Erythroblast (primary cell): Measurements from ENCODE around the gene SFTA2.

Source experiments
- DNase-seq, 2 experiments: peaks; one replicate each; lab custom pipeline; 2025; lab: John Stamatoyannopoulos, UW
- GATA1 ChIP-seq: IDR thresholded peaks from 2 replicates; pipeline ENCODE4 v1.6.1; 2011; ENCODE audit warnings: low read depth, mild to moderate bottlenecking, control low read depth, low read length, moderate library complexity
- POLR2A ChIP-seq: IDR thresholded peaks from 2 replicates; pipeline ENCODE4 v1.6.1; 2011; ENCODE audit warnings: mild to moderate bottlenecking, low read length

Gene SFTA2

DNA sequence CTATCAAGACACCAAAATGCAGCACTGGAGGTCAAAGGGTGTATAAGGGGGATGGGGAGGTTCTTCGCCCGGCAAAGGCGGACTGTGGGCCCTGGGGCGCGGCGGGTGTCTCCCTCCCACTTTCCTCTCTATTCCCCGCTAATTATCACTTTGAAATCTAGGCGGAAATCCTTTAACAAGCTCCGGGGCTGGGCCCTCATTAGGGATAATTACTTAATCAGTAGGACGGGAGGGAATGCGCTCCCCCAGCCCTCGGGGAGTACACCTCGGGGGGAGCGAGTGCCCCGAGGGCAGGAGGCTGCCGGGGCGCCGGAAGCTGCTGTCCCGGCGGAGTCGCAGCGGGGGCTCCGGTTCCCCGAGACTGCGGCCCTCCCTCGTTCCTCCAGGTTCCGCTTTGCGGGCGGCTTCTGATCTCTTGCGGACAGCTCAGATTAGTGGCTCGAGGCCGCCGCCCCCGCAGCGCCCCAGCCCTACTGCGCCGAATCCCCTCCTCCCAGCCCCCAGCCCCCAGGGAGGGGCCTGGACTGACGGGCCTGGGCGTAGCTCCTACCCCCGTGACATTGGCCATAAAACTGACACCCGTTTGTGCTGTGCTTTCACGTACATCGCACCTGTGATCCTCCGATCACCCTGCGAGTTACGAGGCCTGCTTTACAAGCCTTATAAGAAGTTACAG lies 23.5 kb upstream of the SFTA2 start:
- peak; percentile 7 to 16 for DNase-seq
- TF ChIP-seq POLR2A (no peak), GATA1 (no peak)

DNA sequence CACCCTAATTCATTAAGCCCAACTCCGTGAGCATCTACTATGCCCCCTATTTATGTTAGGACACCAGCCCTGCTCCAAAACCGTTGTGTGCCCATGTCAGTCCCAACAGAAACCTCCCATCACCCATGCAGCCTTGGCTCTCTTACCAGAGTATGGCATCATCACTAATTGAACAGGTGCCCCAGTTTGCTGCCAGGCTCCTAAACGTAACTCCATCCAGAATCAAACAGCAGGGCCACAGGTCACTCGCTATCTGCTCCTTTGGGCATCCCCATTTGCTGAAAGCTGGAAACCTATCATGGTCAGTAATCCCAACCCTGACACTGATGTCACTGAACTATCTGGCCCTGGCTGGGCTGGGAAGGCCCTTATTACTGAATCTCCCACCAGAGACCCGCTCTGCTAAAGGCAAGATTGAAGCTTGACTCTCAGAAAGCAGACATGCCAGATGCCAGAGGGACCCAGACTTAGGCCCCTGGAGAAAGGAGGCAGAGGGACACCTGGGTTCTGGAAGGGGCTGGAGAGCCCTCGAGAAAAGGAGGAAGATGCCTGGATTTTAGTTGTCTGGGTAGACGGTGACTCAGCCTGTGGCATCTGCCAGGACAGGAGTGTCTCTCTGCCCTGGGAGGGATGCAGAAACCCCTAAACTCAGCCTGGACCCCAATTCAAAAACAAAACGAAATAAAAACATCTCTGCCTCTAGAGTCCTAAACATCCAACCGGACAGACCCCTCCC lies 22.8 kb upstream of the SFTA2 start:
- DNase-seq = no peak
- TF ChIP-seq POLR2A (no peak), GATA1 (no peak)

DNA sequence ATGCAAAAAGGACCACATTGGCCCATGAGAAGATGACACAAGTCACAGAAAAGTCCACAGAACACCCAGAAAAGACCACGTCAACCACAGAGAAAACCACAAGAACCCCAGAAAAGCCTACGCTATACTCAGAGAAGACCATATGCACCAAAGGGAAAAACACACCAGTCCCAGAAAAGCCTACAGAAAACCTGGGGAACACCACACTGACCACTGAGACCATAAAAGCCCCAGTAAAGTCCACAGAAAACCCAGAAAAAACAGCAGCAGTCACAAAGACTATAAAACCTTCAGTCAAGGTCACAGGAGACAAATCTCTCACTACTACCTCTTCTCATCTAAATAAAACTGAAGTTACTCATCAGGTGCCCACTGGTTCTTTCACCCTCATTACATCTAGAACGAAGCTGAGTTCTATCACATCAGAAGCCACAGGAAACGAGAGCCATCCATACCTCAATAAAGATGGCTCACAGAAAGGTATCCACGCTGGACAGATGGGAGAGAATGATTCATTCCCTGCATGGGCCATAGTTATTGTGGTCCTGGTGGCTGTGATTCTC lies 20.0 kb upstream of the SFTA2 start:
- DNase-seq = no peak
- TF ChIP-seq POLR2A (no peak), GATA1 (no peak)

DNA sequence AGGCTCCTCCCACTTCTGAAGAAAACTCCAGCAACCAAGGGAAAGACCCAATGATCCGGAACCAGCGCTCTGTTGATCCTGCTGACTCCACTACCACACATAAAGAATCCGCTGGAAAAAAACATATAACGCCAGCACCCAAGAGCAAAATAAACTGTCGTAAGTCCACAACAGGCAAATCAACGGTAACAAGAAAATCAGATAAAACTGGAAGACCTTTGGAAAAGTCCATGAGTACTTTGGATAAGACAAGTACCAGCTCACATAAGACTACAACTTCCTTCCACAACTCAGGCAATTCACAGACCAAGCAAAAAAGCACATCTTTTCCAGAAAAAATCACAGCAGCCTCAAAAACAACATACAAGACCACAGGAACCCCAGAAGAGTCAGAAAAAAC lies 16.8 kb upstream of the SFTA2 start:
- TF ChIP-seq POLR2A (no peak), GATA1 (no peak)
- DNase-seq = no peak

DNA sequence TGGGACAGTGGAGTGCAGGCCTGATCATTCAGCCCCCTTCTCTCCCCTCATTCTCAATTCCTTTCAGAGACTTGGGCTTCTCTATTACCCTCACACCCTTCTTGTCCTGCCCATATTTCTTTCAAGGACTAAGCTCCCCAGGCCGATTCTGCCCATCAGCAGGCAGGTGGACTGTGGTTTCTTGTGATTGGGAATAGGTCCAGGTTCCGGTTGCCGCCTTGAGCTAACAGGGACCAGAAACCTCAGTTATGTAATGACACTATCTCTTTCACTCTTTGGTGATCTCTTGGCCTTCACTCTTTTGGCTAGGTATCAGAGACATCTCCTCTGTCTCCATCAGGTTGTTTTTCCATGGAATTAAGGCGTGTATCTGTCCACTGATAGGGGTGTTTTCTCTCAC lies 15.3 kb upstream of the SFTA2 start:
- no peak for DNase-seq
- no peak for TF ChIP-seq POLR2A
- no peak for TF ChIP-seq GATA1

DNA sequence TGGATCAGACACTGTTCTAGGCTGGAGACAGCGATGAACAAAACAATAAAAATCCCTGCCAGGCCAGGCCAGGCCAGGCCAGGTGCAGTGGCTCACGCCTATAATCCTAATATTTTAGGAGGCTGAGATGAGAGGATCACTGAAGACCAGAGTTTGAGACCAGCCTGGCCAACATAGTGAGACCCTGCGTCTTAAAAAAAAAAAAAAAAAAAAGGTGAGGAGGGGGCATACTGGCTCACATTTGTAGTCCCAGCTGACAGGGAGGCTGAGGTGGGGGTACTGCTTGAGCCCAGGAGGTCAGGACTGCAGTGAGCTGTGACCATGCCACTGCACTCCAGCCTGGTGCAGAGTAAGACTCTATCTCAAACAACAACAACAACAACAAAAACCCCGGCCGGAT lies 13.3 kb upstream of the SFTA2 start:
- no peak for DNase-seq
- no peak for TF ChIP-seq GATA1
- no peak for TF ChIP-seq POLR2A

DNA sequence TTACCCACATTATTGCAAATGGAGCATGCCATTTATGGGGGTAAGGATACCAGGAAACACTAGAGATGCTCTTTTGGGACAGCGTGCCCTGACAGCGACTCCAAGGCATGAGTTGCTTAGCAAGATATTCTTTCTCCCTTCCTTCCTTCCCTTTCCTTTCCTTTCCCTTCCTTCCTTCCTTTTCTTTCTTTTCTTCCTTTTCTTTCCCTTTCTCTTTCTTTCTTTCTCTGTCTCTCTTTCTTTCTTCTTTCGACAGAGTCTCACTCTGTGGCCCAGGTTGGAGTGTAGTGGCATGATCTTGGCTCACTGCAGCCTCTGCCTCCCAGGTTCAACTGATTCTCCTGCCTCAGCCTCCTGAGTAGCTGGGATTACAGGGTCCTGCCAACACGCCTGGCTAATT lies 12.1 kb upstream of the SFTA2 start:
- DNase-seq = no peak
- no peak for TF ChIP-seq POLR2A
- TF ChIP-seq GATA1 = no peak

DNA sequence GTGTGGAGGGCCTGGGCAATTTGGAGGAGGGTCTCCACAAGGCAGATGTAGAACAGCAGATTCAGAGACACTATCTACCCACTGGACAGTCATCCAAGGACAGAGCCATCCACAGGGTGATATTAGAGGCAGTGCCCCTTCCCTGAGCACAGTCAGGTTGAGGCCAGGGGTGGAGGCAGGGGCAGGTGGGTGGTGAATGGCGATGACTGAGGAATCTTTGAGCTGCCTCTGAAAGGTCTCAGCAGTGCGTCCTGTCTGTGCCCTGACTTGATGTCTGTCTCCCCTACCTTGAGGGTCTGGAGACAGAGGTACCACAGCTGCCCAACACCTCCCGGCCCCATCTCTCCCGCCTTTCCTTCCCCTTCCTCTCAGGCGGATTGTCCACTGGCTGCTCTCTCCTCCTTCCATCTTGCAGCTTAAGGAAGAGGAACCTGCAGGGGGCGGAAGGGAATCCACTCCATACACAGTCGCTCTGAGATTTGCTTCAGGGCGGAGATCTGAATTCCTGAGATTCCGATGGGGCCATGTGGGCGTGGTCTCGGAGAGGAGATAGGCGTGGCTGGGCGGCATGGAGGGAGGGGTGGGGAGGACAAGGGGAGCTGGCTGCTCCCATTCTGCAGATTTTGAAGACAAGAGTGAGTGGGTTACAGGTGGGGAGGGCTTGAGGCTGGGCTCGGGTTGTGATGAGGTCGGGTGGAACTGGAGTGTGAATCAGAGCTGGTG lies 10.5 kb upstream of the SFTA2 start:
- peak in 1 of 2 experiments; percentile 11 for DNase-seq
- TF ChIP-seq GATA1 (no peak), POLR2A (no peak)

DNA sequence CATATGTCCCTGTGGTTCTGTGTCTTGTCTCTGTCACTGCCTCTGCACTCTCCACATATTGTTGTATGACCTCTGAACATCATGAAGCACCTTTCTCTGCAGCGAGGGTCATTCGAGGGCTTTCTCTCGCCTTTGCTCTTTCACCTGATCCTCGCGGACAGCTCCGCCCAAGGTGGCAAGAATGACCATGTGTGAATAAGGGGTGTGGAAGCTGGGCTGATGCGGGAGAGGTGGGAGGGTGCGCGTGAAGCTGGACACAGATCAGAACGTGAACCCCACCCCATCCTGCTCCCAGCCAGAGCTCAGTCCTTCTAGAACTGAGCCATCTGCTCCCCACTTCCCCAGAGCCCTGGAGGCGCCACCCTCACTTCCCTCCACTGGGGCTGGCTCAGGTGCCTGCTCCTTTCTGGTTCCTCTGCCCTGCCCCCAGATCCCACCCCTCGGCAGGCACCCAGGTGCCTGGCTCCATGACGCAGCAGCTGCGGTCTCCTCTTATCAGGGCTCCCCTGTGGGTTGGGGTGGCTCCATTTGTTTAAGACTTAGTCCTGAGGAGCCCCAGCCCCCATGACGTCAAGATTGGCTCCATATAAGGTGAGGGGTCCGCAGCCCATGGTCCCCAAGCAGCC lies 8.5 kb upstream of the SFTA2 start, which contains the start of gene MUCL3:
TSS of gene MUCL3 (plus strand) at position 613 of the 626 bp plus-strand sequence. CDS start 27 bp downstream, outside the sequence.
- no peak for DNase-seq
- TF ChIP-seq POLR2A = no peak
- TF ChIP-seq GATA1 = no peak

DNA sequence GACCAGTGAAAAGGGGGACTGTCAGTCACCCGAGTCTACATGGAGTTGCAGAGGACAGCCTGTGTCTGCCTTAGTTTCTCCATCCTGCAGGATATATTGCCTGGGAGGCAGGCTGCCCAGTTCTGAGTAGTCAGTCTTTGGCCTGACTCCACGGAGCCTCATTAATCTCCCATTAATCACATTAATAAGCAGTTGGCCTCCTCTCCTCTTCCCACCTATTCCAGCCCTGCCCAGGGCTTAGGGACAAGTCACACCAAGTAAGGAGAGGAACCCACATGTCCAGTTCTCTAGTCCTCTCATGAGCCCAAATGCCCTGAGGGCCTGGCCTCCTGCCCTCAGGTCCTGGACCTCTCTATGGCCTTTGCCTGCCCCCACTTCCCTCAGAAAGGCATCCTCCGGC lies 7.5 kb upstream of the SFTA2 start:
- TF ChIP-seq GATA1 = no peak
- TF ChIP-seq POLR2A = no peak
- DNase-seq = no peak

DNA sequence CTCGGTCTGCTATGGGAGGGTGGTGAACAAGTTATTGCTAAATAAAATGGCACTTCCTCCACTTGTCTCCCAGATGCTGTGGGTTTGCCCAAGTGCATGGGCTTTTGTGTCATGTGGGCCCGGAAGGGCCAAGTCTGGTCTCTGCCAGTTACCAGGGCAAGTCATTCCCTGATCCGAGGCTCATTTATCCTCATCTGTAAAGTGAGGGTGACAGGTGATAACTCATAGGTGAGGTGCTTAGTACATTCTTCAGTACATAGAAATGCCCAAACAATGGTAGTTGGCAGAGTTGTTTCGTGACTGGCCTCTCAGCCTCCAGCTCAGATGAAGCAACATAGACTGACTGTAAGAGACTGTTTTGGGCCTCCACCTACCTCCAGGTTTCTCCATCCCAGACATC lies 6.8 kb upstream of the SFTA2 start:
- no peak for TF ChIP-seq POLR2A
- no peak for TF ChIP-seq GATA1
- no peak for DNase-seq

DNA sequence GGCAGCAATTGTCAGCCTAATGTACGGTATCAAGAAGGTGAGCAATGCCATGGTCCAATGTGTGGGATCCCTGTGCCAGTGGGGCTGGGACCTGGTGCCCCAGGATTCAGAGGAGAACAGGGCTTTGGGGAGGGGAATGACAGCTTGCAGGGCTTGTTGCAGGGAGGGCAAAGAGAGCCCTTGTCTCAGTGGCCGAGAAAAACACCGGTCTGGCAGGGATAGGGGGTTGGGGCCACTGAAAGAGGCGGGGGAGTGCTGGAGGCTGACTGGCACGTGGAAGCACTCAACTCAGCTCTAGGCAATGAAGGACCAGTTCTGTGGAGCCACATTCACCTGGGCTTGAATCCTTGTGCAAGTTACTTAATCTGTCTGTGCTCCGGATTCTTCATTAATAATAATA lies 5.3 kb upstream of the SFTA2 start:
- DNase-seq = no peak
- TF ChIP-seq POLR2A (no peak), GATA1 (no peak)

DNA sequence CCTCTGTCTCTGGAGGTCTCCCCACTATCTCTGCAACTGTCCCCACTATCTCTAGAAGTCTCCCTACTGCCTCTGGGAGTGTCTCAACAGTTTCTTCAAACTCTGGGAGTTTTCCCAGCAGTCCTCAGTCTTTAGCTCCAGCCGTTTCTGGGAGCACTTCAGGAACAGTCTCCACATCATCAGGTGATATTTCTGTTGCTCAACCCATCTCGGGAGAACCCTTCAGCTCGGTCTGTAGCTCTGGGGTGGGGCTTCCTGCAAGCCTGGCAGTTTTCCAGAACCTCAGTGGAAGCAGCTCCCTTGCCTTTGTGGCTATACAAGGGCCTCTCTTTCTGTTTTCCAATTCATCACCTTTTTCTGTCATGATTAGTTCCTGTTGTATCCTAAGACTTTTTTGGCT lies 3.0 kb upstream of the SFTA2 start:
- no peak for TF ChIP-seq POLR2A
- TF ChIP-seq GATA1 = no peak
- no peak for DNase-seq
